NCI-H446 (cell line): ENCODE measurements around the gene RSPH1.

ENCODE experiments used
- DNase-seq, 2 experiments: peaks; one replicate each; lab custom pipeline; 2025; lab: John Stamatoyannopoulos, UW

RSPH1 gene

DNA sequence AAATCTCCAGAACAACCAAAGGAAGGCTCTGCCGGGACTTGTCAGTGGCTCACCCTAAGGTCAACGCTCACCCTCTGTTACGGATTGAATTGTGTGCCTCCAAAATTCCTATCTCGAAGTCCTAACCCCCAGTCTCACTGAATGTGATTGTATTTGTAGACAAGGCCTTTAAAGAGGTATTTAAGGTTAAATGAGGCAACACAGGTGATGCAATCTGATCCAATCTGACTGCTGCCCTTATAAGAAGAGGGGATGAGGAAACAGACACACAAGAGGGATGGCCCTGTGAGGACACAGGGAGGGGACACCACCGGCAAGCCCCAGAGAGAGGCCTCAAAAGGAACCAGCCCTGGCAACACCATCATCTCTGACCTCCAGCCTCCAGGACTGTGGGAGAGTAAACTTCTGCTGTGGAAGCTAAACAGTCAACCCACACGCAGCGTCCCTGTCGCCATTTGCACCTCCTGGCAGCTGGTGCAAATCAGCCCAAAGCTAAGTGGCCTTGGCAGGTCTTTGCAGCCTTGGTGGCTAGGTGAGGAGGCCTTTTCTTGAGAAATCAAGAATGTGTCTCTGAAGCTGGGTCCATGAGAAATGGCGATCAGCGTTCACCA lies 68.1 kb downstream of the RSPH1 start:
- no peak for DNase-seq

DNA sequence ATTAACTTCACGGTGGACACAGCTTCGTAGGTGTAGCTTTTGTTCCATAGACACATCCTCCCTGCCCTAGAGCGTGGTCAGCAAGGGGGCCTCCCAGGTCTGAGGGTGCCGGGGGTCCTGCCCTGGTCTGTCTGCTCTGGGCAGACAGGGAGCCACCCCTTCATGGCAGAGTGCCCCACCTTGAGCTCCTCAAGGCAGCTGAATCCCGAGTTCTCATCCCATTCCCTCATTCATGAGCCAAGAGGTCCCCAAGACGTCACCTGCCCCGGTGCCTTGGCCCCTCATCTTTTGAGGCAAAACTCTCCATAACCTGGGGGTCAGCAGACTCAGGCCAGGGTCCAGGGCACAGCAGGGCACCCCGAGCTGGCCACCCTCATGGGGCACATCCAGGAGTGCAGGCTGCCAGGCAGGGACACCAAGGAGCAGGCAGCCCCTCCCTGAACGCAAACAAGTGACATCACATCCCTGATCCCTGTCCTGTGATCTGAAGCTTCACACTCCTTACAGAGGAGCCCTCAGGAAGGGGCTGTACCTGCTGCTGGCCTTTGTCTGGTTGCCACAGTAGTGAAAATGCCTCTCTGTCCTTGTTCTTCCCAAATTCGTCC lies 69.0 kb downstream of the RSPH1 start:
- no peak for DNase-seq

DNA sequence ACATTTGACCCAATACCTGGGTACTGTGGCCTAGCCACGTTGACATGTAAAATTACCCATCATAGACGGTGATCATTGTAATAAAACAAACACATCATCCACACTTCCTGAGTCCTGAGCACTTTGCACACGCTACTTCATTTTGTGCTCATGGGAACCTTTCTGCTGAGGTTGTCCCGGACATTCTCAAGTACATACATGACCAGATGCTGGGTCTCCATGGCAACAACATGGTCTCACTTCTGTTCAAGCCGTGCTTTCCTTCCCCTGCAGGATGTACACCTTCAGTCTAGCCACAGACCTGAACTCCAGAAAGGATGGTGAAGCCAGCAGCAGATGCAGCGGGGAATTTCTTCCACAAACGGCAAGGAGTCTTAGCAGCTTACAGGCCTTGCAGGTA lies 69.6 kb downstream of the RSPH1 start:
- no peak for DNase-seq

DNA sequence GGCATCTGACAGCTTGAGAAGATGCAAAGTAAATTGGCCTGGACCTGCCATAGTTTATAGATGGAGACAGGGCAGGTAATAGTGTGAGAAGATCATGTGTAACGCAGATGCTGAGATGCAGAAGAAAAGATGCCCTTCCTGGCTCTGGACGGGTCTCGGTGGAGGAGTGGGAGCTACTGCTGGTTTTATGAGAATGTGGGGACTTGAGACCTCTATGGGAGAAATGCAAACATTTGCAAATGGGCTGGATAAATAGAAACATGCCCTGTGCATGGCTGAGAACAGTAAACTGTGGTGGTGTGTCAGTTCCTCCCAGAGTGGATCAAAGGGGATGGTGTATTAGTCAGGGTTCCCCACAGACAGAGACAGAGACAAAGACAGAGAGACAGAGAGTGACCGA lies 70.4 kb downstream of the RSPH1 start:
- DNase-seq: no peak

DNA sequence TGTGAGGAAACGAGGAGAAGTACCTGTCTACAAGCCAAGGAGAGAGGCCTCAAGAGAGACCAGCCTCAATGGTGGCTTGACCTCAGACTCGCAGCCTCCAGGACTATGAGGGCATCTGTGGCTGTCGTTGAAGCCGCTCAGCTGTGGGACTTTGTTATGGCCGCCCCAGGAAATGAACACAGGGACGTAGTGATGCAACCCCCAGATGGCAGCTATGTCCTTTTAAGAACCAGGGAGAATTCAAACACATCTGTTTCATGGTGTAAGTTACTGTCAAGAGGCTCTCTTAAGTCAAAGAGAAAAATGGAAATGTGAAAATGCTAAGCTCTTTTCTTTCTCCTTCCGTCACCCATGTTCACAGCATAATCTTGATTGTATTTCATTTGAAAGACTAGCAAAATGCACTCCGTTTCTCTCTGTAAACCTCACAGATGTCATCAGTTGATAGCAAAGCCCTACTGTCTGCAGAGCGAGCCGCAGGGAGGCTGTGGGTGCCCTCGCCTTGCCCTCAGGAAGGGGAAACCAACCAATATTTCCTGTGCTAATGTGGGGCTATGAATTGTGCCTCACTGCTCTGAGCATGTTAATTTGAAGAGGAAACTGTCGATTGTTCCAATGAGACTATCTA lies 71.0 kb downstream of the RSPH1 start:
- DNase-seq: no peak

DNA sequence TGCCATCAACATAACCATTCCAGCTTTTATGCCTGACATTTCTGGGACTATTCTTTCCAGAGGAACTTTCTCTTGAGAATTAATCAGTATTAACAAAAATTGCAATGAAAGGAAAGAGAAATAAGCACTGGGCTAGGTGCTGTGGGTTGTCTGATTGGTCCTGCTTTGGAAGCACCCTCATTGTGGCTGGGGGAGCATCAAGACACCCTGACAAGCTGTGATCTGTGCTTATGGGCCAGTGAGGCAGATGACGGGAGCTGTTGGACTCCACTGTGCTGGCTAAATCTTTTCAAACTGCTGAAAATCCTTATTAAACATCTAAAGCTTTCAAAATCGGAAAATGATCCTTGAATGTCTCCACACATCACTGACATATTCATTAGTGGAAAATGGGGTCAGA lies 72.3 kb downstream of the RSPH1 start:
- DNase-seq: no peak

DNA sequence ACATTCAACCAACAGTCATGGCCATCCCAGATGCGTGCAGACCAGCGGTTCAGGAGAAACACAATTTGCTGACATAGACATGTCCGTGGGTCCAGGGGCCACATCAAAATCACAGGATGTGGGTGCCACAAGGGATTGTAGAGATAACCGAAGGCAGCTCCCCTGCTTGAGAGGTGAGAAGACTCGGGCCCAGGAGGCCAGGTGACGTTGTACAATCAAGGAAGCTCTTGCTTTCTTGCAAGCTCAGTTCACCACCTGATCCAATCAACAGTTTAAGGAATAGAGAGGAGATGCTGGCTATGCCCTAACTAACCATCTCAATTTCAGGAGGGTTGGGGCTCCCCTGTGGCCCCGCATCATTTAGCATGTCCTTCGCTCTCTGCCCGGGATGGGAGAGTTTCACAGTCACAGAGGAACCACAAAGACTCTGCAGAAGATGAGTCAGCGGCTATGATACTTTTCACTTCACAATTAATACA lies 72.8 kb downstream of the RSPH1 start:
- no peak for DNase-seq
